GM21723 (cell line): ENCODE measurements around the gene SLFN11.
"Not testable (repeated sequence)": the region's sequence is repeated elsewhere in the genome, so short reads cannot be mapped to it uniquely, and the experiment has no call there.

Experiments
- ATAC-seq: cut with Tn5 transposase; IDR thresholded peaks from one replicate; pipeline ENCODE4 v1.9.1; 2021; ENCODE audit warnings: mild to moderate bottlenecking, moderate library complexity; ENCODE audit not compliant: unreplicated experiment

SLFN11 gene

DNA sequence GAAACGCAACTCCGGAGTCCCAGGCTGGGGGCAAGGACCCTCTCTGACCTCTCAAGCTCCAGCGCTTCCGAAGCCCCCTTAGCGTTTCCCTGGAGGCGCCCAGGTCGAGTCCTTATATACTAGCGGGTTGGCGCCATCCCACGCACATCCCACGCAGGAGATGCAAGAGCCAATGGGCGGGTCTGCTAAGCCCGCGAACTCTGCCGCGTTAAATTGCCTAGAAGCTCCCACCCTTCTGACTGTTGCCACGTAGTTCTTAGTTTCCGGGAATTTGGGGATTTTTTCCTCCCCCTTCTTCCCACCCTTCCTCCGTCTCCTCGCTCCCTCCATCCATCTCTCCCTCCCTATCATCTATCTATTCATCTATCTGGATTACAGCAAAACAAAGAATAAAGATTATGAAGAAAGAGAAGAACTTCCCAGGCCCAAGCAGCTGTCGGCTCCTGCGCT is at the start of gene SLFN11:
TSS of gene SLFN11 (minus strand) at position 88 of the 450 bp plus-strand sequence. CDS start 9,814 bp downstream, outside the sequence.
- no peak for ATAC-seq

- not testable (repeated sequence) for ATAC-seq
Observed at GRCh38 chr17:35421069-35421468, 47.6 kb upstream of the SLFN11 start.

DNA sequence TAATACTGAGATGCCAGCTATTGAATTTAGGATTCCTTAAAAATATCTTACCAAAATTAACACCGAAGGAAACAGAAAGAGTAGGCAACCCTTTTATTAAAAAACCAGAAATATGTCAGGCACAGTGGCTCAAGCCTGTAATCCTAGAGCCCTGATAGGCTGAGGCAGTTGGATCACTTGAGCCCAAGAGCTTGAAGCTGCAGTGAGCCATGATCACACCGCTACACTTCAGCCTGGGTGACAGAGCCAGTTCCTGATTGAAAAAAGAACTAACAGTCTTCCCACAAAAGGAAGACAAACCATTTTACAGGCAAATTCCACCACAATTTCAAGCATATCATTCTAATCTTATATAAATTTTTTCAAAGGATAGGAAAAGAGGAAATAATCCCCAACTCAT is 43.2 kb upstream of the SLFN11 start:
- no peak for ATAC-seq

DNA sequence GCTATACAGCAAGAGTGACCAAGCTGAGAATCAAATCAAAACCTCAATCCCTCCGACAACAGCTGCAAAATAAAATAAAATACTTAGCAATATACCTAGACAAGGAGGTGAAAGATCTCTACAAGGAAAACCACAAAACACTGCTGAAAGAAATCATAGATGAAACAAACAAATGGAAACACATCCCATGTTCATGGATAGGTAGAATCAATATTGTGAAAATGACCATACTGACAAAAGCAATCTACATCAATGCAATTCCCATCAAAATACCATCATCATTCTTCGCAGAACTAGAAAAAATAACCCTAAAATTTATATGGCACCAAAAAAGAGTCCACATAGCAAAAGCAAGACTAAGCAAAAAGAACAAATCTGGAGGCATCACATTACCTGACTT is 41.3 kb upstream of the SLFN11 start:
- ATAC-seq, result not testable (repeated sequence)

DNA sequence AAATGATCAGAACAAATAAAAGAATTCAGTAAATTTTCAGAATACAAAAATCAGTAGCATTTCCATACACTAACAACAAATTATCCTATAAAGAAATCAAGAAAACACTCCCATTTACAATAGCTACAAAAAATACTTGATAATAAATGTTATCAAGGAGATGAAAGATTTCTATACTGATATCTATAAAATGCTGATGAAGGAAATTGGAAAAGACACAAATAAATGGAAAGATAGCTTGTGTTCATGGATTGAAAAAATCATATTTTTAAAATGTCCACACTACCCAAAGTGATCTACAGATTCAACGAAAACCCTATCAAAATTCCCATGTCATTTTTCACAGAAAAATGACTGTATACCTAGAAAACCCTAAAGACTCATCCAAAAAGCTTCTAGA is 40.8 kb upstream of the SLFN11 start:
- no peak for ATAC-seq

DNA sequence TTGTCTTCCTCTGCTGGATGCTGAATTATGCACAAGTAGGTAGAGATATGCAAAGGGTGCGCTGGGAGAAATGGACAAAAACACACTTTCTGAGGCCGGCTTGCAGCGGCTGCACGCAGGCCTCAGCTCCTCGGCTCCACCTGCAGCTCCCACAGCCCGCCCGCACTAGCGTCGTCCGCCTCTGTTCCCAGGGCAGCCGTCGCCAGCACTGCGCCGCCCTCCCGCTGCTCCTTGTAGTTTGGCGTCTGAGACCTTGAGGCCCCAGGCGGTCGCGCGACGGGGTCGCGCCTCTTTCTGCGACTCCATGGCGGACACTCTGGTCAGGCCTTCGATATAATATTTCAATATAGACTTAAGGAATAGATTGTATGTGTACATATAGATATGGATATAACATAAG is 34.1 kb upstream of the SLFN11 start:
- no peak for ATAC-seq

DNA sequence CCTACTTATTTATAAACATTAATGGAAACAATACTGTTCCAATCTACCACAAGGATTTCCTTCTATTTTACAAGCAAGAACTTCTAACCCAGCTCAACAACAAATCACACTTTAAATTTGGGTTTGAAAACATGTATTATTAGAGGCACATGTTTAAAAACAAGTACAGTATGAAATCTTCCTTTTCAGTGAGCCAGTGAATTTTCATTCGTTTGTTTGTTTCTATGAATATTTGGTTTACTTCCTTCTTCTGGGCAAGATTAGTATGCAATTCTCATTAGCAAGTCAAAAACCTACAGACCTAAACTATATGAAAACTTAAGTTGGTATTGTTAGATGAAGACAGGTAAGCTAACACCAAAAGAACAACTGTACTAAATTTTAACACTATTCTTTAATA is 33.1 kb upstream of the SLFN11 start:
- ATAC-seq, result no peak

DNA sequence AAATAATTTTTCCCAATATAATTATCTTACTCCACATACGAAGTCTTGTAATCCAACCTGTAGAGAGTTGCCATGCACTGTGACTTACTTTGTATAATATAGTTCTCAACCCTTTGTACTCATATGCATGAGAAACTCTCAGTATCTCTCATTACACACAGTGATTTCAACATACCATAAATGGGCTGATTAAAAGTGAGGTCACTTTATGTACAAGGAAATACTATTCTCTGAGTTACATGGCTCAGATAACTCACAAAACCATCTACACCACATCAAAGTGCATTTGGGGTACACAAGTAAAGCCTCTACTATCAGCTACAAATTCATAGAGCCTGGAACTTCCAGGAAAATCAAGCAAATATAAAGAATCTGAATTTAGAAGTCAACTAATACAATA is 30.9 kb upstream of the SLFN11 start:
- no peak for ATAC-seq

DNA sequence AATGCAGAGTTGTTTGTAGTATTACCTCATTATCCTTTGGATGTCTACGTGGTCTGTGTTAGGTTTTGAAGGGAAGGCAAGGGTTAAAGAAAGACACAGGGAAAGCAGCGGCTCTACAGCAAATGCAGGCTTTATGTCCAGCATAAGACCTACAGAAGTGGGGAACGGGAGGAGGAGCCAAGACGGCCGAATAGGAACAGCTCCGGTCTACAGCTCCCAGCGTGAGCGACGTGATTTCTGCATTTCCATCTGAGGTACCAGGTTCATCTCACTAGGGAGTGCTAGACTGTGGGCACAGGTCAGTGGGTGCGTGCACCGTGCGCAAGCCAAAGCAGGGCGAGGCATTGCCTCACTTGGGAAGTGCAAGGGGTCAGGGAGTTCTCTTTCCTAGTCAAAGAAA is 20.4 kb upstream of the SLFN11 start:
- ATAC-seq, result not testable (repeated sequence)

- ATAC-seq, result no peak
Observed at GRCh38 chr17:35390663-35391062, 17.2 kb upstream of the SLFN11 start.

DNA sequence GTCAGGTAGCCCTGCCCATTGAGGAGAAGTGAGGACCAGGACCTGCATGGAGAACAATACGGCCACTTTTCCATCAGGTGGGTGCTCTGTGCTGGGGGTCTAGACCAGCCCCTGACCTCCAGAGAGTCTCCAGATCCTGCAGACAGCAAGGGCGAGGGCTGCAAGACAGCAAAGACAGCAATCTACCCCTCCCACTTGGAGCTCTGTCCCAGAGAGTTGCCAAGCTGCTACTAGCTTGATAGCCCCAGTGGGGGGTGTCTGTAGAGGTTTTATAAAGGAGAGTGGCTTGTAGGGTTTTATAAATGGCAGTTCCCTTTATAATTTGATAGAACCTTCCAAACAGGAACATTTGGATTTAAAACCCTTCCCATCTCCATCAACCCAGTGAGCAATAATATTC is 16.7 kb upstream of the SLFN11 start:
- no peak for ATAC-seq

DNA sequence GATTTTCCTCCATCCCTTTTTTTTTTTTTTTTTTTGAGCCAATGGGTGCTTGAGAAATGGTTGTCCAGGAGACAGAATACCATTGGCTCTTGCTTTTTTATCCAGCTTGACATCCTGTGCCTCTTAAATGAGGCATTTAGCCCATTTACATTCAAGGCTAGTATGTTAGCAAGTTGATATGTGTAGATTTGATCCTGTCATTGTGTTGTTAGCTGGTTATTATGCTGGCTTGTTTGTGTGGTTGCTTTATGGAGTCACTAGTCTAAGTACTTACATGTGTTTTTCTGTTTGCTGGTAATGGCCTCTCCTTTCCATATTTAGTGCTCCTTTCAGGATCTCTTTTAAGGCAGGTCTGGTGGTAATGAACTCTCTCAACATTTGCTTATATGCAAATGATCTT is 14.1 kb upstream of the SLFN11 start:
- ATAC-seq, result no peak

DNA sequence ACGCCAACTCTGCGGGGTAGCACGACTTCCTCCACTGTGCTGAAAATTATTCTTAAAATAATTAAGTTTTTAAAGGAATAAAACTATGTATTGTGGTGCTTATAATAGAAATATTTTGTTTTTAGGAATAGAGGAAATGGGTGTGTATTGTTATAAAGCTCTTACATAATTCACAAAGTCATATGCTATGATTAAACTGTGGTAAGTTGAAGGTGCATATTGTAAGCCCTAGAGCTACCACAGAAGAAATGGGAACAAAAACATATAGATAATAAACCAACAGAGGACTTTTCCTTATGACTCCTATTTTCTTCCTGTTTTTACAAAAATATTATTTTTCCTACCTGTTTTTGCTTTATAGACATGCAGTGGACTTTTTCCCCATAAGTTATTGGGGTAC is 4.3 kb upstream of the SLFN11 start:
- no peak for ATAC-seq

- no peak for ATAC-seq
Observed at GRCh38 chr17:35377068-35377467, 3.6 kb upstream of the SLFN11 start.

- ATAC-seq, result no peak
Observed at GRCh38 chr17:35376245-35376644, 2.8 kb upstream of the SLFN11 start.

DNA sequence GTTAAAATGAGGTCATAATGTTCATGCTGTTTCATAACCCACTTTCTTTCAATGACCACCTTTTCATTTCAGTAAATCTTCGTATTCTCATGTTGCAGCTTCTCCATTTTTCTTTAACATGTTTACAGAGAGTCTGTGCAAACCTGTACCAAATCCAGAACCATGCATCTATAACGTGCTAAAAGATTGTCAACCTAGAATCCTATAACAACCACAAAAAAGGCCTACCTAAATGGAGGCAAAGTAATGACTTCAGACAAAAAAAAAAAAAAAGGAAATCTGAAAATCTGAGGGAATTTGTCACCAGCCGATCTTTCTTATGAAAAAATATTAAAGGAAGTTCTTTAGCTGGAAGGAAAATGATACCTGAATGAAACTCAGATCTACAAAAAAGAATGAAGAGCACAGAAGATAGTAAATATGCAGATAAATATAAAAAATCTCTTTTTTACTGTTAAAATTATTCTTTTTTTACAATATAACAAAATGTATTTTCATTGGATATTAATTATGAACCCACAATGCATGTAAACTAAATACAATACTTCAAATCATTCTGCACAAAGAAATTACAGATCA is 1.4 kb upstream of the SLFN11 start:
- no peak for ATAC-seq

GRCh38 chr17:35373984-35374765 is 754 bp upstream of the SLFN11 start:
- ATAC-seq, result no peak

GRCh38 chr17:35372846-35373533 is 431 bp downstream of the SLFN11 start:
- no peak for ATAC-seq

- no peak for ATAC-seq
Observed at GRCh38 chr17:35371934-35372333, 1.5 kb downstream of the SLFN11 start.

- ATAC-seq, result peak; percentile 93
Observed at GRCh38 chr17:35368081-35368830, 5.2 kb downstream of the SLFN11 start.

DNA sequence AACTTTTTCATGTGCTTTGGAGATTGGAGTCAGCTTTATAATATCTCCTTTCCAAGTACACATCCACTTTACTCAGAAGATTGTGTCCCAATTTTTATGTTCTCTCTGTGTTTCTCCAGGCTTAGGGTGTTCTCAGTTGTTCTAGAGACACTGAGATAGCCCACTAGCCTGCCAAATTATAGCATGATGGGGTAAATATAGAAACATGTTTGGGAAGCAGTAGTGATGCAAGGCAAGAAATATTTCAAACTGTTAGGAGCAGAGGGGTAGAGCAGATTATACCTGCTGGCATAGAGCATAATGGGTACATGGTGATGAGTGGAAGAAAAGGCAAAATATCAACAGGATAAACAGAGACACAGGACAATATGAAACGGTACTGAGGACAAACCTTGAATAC is 12.4 kb downstream of the SLFN11 start:
- ATAC-seq, result no peak
